Iris pigment epithelial cell (primary cell): Measurements from ENCODE around the gene CYREN.
A peak's percentile ranks its signal among the peaks of the same experiment; 100 is the strongest.

Experiments
- DNase-seq: peaks from one replicate; pipeline ENCODE4 v3.0.0-alpha.2; 2011; ENCODE audit warnings: low read depth

CYREN gene

GRCh38 chr7:135197343-135197742 lies 26.8 kb upstream of the CYREN start:
- no peak for DNase-seq

- no peak for DNase-seq
These were observed 25.6 kb upstream of the CYREN start for GRCh38 chr7:135195968-135196629.

- no peak for DNase-seq
These were observed 24.6 kb upstream of the CYREN start for GRCh38 chr7:135195156-135195555.

- no peak for DNase-seq
These were observed 24.1 kb upstream of the CYREN start for GRCh38 chr7:135194494-135195095.

- DNase-seq = peak; percentile 97
These were observed 23.1 kb upstream of the CYREN start for GRCh38 chr7:135193615-135194081.

GRCh38 chr7:135192914-135193536 lies 22.5 kb upstream of the CYREN start:
- DNase-seq = no peak

- DNase-seq = no peak
These were observed 20.2 kb upstream of the CYREN start for GRCh38 chr7:135190703-135191102.

- DNase-seq = peak; percentile 63
These were observed 19.5 kb upstream of the CYREN start for GRCh38 chr7:135189961-135190360.

GRCh38 chr7:135189221-135189662 lies 18.7 kb upstream of the CYREN start:
- DNase-seq = no peak

- DNase-seq = peak; percentile 57
These were observed 17.9 kb upstream of the CYREN start for GRCh38 chr7:135188298-135188984.

GRCh38 chr7:135186841-135187253 lies 16.3 kb upstream of the CYREN start:
- no peak for DNase-seq

GRCh38 chr7:135186261-135186540 lies 15.7 kb upstream of the CYREN start:
- no peak for DNase-seq

GRCh38 chr7:135185471-135186260 lies 15.2 kb upstream of the CYREN start:
- no peak for DNase-seq

GRCh38 chr7:135184254-135184841 lies 13.8 kb upstream of the CYREN start:
- no peak for DNase-seq

GRCh38 chr7:135183478-135183877 lies 13.0 kb upstream of the CYREN start:
- no peak for DNase-seq

- DNase-seq = no peak
These were observed 11.6 kb upstream of the CYREN start for GRCh38 chr7:135181929-135182678.

GRCh38 chr7:135181261-135181928 lies 10.9 kb upstream of the CYREN start:
- no peak for DNase-seq

GRCh38 chr7:135180122-135180521 lies 9.6 kb upstream of the CYREN start:
- DNase-seq = no peak

GRCh38 chr7:135179321-135179925 lies 8.9 kb upstream of the CYREN start:
- no peak for DNase-seq

- no peak for DNase-seq
These were observed 7.9 kb upstream of the CYREN start for GRCh38 chr7:135178364-135178763.
